SK-N-SH (cell line): Measurements from ENCODE around the gene SPTLC2. TPM values are rescaled to one million over a fixed set of nuclear protein-coding genes. Genes with fewer than 3 reads are reported as not detected.

Experiments
- ELF1 ChIP-seq: IDR thresholded peaks from 2 replicates; pipeline ENCODE4 v1.4.0; 2012
- EP300 ChIP-seq, 2 experiments: IDR thresholded peaks; 2 replicates each; pipeline versions ENCODE4 v1.4.0 to v1.6.1; 2012; ENCODE audit warnings: borderline replicate concordance in 1 of 2, low read depth in 1 of 2, low read length in 1 of 2
- EZH2phosphoT487 ChIP-seq: fragments of 200-600 bp; sonication (generic); IDR thresholded peaks from 2 replicates; pipeline ENCODE4 v1.6.1; 2017; ENCODE audit warnings: low read depth, mixed run types, mild to moderate bottlenecking, antibody characterized with exemption, moderate library complexity, borderline replicate concordance
- FOXJ3 ChIP-seq: sonication (generic); formaldehyde crosslinking; IDR thresholded peaks from 2 replicates; pipeline ENCODE4 v1.5.1; 2020; ENCODE audit warnings: mild to moderate bottlenecking, missing genetic modification reagents
- FOXM1 ChIP-seq: IDR thresholded peaks from 2 replicates; pipeline ENCODE4 v1.4.0; 2012; ENCODE audit warnings: low read depth, mild to moderate bottlenecking
- GABPA ChIP-seq: IDR thresholded peaks from 2 replicates; pipeline ENCODE4 v1.4.0; 2012; ENCODE audit warnings: low read depth, mild to moderate bottlenecking
- MXI1 ChIP-seq: IDR thresholded peaks from 2 replicates; pipeline ENCODE4 v1.6.1; 2012; ENCODE audit warnings: mild to moderate bottlenecking, low read depth, low read length, improper control_type of control experiment
- POLR2AphosphoS5 ChIP-seq: IDR thresholded peaks from 2 replicates; pipeline ENCODE4 v1.6.1; 2012; ENCODE audit warnings: low read depth, low read length
- RAD21 ChIP-seq: IDR thresholded peaks from 2 replicates; pipeline ENCODE4 v1.6.1; 2012; ENCODE audit warnings: mild to moderate bottlenecking, low read length
- RCOR1 ChIP-seq: fragments of 150-350 bp; IDR thresholded peaks from 2 replicates; pipeline ENCODE4 v1.6.1; 2017; ENCODE audit warnings: antibody characterized with exemption, low read length
- RXRA ChIP-seq: IDR thresholded peaks from 2 replicates; pipeline ENCODE4 v1.4.0; 2012; ENCODE audit warnings: low read depth, mild to moderate bottlenecking, borderline replicate concordance
- SIN3A ChIP-seq: IDR thresholded peaks from 2 replicates; pipeline ENCODE4 v1.6.1; 2012; ENCODE audit warnings: low read depth, mild to moderate bottlenecking, low read length, moderate library complexity, borderline replicate concordance
- SMC3 ChIP-seq: IDR thresholded peaks from 2 replicates; pipeline ENCODE4 v1.6.1; 2012; ENCODE audit warnings: low read depth, low read length, improper control_type of control experiment
- TAF1 ChIP-seq: IDR thresholded peaks from 2 replicates; pipeline ENCODE4 v1.6.1; 2012; ENCODE audit warnings: low read depth, mild to moderate bottlenecking, low read length, moderate library complexity, borderline replicate concordance
- TCF12 ChIP-seq: IDR thresholded peaks from 2 replicates; pipeline ENCODE4 v1.4.0; 2012
- polyA plus RNA-seq, 3 experiments: library from polyadenylated mRNA; depleted of rRNA; stranded (reverse); fragments of >200 nt; gene quantifications; 2 replicates each; pipeline ENCODE4 v1.2.3, GENCODE V29; 2012
- TF ChIP-seq, protein P1 (sequence below): fragments of 200-600 bp; sonication (generic); IDR thresholded peaks from 2 replicates; pipeline ENCODE4 v1.6.1; 2017; ENCODE audit warnings: antibody characterized with exemption, mild to moderate bottlenecking, moderate library complexity
- TF ChIP-seq, protein P2 (sequence below): IDR thresholded peaks from 2 replicates; pipeline ENCODE4; 2012
- TF ChIP-seq, protein P3 (sequence below): fragments of 150-350 bp; IDR thresholded peaks from 2 replicates; pipeline ENCODE4 v1.6.1; 2016; ENCODE audit warnings: mild to moderate bottlenecking, low read depth, low read length
- TF ChIP-seq, protein P4 (sequence below): fragments of 150-350 bp; IDR thresholded peaks from 2 replicates; pipeline ENCODE4 v1.6.1; 2017; ENCODE audit warnings: antibody characterized with exemption, low read length, low read depth, borderline replicate concordance
- TF ChIP-seq, protein P5 (sequence below): IDR thresholded peaks from 2 replicates; pipeline ENCODE4 v1.4.0; 2012; ENCODE audit warnings: low read depth, borderline replicate concordance

The SPTLC2 gene
- polyA plus RNA-seq, 1 of the 3 experiments (the other 2 are of a cell fraction), result 10.2 TPM

DNA sequence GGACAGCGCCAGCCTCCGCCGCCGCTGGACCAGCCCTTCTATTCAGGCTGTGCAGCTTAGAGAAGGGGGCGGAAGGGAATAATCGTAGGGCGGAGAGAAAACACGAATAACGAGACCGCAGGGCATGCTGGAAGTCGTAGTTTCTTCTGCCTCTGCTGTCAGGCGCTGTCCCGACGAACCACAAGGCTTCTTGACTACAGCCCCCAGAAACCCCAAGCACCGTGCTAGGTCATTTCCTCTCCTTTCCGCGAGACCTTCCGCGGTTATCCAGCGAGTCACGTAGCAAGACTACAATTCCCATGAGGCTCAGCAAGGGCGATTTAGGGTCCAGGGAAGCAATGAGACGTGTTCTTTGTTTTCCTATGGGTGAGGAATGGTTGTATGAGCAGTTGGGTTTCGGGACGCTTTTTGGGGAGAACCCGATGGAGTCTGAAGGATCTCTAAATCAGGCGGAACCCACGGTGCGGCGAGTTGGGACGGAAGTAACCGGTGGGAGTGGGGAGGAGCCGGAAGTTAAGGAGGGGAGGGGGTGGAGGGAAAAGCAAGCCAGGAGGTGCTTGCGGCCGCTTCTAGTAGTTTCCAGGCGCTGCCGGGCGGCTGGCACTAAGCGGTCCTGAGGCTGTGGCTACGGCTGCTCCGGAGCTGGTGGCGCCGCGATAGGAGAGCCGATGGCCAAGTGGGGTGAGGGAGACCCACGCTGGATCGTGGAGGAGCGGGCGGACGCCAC, 158.8 kb downstream of the SPTLC2 start, which contains the start of the genes AHSA1 and VIPAS39 (continued):
- TF ChIP-seq, protein P1, sequence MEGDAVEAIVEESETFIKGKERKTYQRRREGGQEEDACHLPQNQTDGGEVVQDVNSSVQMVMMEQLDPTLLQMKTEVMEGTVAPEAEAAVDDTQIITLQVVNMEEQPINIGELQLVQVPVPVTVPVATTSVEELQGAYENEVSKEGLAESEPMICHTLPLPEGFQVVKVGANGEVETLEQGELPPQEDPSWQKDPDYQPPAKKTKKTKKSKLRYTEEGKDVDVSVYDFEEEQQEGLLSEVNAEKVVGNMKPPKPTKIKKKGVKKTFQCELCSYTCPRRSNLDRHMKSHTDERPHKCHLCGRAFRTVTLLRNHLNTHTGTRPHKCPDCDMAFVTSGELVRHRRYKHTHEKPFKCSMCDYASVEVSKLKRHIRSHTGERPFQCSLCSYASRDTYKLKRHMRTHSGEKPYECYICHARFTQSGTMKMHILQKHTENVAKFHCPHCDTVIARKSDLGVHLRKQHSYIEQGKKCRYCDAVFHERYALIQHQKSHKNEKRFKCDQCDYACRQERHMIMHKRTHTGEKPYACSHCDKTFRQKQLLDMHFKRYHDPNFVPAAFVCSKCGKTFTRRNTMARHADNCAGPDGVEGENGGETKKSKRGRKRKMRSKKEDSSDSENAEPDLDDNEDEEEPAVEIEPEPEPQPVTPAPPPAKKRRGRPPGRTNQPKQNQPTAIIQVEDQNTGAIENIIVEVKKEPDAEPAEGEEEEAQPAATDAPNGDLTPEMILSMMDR, result no peak
- TF ChIP-seq MXI1, result peak; percentile 28; the same call in 1 of the 2 replicates
- TF ChIP-seq EP300 (IDR thresholded peaks at IDR 0.05; ENCODE audit: borderline replicate concordance in 1 of 2, low read depth in 1 of 2, low read length in 1 of 2), result peak in 1 of 2 experiments; percentile 59; a peak in 1 of 4 replicates
- TF ChIP-seq TCF12, result peak; percentile 25; the same call in 1 of the 2 replicates
- peak; percentile 73 for TF ChIP-seq SIN3A
- TF ChIP-seq RAD21, result no peak
- TF ChIP-seq GABPA, result peak; percentile 94
- no peak for TF ChIP-seq RXRA
- peak; percentile 92 for TF ChIP-seq POLR2AphosphoS5
- TF ChIP-seq, protein P2, sequence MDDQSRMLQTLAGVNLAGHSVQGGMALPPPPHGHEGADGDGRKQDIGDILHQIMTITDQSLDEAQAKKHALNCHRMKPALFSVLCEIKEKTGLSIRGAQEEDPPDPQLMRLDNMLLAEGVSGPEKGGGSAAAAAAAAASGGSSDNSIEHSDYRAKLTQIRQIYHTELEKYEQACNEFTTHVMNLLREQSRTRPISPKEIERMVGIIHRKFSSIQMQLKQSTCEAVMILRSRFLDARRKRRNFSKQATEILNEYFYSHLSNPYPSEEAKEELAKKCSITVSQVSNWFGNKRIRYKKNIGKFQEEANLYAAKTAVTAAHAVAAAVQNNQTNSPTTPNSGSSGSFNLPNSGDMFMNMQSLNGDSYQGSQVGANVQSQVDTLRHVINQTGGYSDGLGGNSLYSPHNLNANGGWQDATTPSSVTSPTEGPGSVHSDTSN, result no peak
- TF ChIP-seq, protein P3, sequence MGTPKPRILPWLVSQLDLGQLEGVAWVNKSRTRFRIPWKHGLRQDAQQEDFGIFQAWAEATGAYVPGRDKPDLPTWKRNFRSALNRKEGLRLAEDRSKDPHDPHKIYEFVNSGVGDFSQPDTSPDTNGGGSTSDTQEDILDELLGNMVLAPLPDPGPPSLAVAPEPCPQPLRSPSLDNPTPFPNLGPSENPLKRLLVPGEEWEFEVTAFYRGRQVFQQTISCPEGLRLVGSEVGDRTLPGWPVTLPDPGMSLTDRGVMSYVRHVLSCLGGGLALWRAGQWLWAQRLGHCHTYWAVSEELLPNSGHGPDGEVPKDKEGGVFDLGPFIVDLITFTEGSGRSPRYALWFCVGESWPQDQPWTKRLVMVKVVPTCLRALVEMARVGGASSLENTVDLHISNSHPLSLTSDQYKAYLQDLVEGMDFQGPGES, result no peak
- TF ChIP-seq TAF1, result peak; percentile 82
- peak; percentile 93 for TF ChIP-seq ELF1
- TF ChIP-seq, protein P4, sequence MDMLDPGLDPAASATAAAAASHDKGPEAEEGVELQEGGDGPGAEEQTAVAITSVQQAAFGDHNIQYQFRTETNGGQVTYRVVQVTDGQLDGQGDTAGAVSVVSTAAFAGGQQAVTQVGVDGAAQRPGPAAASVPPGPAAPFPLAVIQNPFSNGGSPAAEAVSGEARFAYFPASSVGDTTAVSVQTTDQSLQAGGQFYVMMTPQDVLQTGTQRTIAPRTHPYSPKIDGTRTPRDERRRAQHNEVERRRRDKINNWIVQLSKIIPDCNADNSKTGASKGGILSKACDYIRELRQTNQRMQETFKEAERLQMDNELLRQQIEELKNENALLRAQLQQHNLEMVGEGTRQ, result no peak
- no peak for TF ChIP-seq FOXM1
- no peak for TF ChIP-seq RCOR1
- no peak for TF ChIP-seq SMC3
- TF ChIP-seq, protein P5, sequence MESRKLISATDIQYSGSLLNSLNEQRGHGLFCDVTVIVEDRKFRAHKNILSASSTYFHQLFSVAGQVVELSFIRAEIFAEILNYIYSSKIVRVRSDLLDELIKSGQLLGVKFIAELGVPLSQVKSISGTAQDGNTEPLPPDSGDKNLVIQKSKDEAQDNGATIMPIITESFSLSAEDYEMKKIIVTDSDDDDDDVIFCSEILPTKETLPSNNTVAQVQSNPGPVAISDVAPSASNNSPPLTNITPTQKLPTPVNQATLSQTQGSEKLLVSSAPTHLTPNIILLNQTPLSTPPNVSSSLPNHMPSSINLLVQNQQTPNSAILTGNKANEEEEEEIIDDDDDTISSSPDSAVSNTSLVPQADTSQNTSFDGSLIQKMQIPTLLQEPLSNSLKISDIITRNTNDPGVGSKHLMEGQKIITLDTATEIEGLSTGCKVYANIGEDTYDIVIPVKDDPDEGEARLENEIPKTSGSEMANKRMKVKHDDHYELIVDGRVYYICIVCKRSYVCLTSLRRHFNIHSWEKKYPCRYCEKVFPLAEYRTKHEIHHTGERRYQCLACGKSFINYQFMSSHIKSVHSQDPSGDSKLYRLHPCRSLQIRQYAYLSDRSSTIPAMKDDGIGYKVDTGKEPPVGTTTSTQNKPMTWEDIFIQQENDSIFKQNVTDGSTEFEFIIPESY, result peak; percentile 99
- TF ChIP-seq FOXJ3 (CRISPR knock-in tag), result no peak
- TF ChIP-seq EZH2phosphoT487, result no peak
